Colon (tissue), 2 donors: ENCODE data around the gene UBAC2.
"Not testable (repeated sequence)": the region's sequence is repeated elsewhere in the genome, so short reads cannot be mapped to it uniquely, and the experiment has no call there.

Source experiments
- FAIRE-seq: peaks from 2 replicates; lab custom pipeline; 2012; peaks lifted over from hg19 to GRCh38; lab: Jason Lieb, UNC
- donor health status: control.
- donor health status: control.

Gene UBAC2

GRCh38 chr13:99396446-99396845 lies 195.8 kb downstream of the UBAC2 start:
- FAIRE-seq, result no peak

- no peak for FAIRE-seq
Observed at GRCh38 chr13:99398071-99398470, 197.4 kb downstream of the UBAC2 start.

- FAIRE-seq, result no peak
Observed at GRCh38 chr13:99398916-99399622, 198.4 kb downstream of the UBAC2 start.

- no peak for FAIRE-seq
Observed at GRCh38 chr13:99399623-99399974, 198.9 kb downstream of the UBAC2 start.

GRCh38 chr13:99403458-99403971 lies 202.9 kb downstream of the UBAC2 start:
- FAIRE-seq, result no peak

GRCh38 chr13:99404005-99404755 lies 203.5 kb downstream of the UBAC2 start:
- FAIRE-seq, result no peak

- no peak for FAIRE-seq
Observed at GRCh38 chr13:99405966-99406365, 205.3 kb downstream of the UBAC2 start.

- FAIRE-seq, result no peak
Observed at GRCh38 chr13:99406799-99407201, 206.1 kb downstream of the UBAC2 start.

GRCh38 chr13:99407906-99408702 lies 207.4 kb downstream of the UBAC2 start:
- no peak for FAIRE-seq

- FAIRE-seq, result no peak
Observed at GRCh38 chr13:99408703-99409000, 208.0 kb downstream of the UBAC2 start.

- not testable (repeated sequence) for FAIRE-seq
Observed at GRCh38 chr13:99409461-99410083, 208.9 kb downstream of the UBAC2 start.

GRCh38 chr13:99410646-99411475 lies 210.2 kb downstream of the UBAC2 start:
- FAIRE-seq, result not testable (repeated sequence)

GRCh38 chr13:99412856-99413255 lies 212.2 kb downstream of the UBAC2 start:
- FAIRE-seq, result no peak

GRCh38 chr13:99414048-99414995 lies 213.7 kb downstream of the UBAC2 start:
- FAIRE-seq, result no peak

GRCh38 chr13:99415014-99415650 lies 214.5 kb downstream of the UBAC2 start:
- no peak for FAIRE-seq

- no peak for FAIRE-seq
Observed at GRCh38 chr13:99415851-99416331, 215.2 kb downstream of the UBAC2 start.

- no peak for FAIRE-seq
Observed at GRCh38 chr13:99416411-99417121, 215.9 kb downstream of the UBAC2 start.

GRCh38 chr13:99417201-99418102 lies 216.8 kb downstream of the UBAC2 start:
- FAIRE-seq, result no peak
